22Rv1 (cell line): ENCODE results near the gene LRP8.

Source experiments
- H3K27ac ChIP-seq: fragments of 450-650 bp; 2 replicates; pipeline ENCODE4 v1.5.1; 2017
- ZFX ChIP-seq: fragments of 450-650 bp; IDR thresholded peaks from 2 replicates; pipeline ENCODE4 v1.6.1; 2017; ENCODE audit warnings: antibody characterized with exemption, borderline replicate concordance
- TF ChIP-seq, protein P1 (sequence below): fragments of 450-650 bp; IDR thresholded peaks from 2 replicates; pipeline ENCODE4 v1.5.1; 2017; ENCODE audit warnings: mild to moderate bottlenecking

The LRP8 gene

DNA sequence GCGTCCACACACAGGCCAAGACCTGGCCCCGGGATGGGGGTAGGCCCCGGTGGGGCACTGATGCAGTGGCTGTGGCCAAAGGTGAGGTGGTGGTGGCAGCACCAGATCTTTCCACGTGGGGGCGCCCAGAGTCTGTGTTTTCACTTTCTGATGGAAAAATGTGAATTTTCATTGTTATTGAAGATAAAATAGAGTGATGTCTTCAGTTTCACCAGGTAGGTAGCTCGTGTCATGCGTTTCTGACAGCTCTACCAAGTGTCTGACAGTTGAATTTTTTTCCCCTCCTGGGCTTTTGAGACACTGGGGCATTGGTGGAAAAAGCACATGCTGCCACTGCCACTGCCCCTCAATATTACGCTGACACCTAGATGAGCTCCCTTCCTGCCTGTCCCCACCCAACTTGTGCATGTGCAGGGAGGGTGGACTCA is 49.6 kb downstream of the LRP8 start:
- H3K27ac ChIP-seq: no peak overlapping the region
- TF ChIP-seq, protein P1, sequence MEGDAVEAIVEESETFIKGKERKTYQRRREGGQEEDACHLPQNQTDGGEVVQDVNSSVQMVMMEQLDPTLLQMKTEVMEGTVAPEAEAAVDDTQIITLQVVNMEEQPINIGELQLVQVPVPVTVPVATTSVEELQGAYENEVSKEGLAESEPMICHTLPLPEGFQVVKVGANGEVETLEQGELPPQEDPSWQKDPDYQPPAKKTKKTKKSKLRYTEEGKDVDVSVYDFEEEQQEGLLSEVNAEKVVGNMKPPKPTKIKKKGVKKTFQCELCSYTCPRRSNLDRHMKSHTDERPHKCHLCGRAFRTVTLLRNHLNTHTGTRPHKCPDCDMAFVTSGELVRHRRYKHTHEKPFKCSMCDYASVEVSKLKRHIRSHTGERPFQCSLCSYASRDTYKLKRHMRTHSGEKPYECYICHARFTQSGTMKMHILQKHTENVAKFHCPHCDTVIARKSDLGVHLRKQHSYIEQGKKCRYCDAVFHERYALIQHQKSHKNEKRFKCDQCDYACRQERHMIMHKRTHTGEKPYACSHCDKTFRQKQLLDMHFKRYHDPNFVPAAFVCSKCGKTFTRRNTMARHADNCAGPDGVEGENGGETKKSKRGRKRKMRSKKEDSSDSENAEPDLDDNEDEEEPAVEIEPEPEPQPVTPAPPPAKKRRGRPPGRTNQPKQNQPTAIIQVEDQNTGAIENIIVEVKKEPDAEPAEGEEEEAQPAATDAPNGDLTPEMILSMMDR: peak; percentile 82
- no peak for TF ChIP-seq ZFX

DNA sequence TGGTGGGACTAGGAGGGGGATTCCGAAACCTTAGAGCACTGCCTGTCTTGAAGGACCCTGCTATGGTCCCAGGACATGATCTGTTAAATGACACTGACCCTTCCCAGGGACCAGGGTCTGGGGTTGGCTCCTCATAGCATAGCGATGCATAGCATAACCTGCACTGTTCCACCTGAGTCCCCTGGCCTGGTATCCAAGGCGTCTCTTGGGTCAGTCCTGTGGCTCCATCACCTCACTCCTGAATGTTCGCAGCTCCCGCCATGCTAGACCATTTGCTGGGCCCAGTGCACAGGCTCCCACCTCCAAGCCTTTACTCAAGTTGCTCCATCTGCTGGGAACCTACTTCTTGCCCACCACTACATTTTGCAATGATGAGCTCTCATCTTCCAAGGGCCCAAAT is 50.5 kb downstream of the LRP8 start:
- H3K27ac ChIP-seq: no peak overlapping the region

DNA sequence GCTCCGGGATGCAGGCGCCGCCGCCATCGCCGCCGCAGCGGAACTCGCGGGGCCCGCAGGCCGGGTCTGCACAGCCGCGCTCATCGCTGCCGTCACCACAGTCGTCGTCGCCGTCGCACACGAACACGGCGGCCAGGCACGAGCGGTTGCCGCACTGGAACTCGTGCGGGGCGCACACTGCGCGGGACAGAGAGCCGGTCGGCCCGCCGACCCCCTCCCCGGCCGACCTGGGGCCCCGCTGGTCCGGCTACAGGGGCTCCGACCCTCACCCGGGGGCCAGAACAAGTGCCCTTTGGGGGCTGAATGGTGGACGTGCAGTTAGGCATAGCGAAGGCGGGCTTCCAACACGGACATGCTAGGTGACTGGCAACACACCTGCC is 51.0 kb downstream of the LRP8 start:
- no peak overlapping the region for H3K27ac ChIP-seq
- no peak for TF ChIP-seq ZFX
- TF ChIP-seq, protein P1: no peak

More for the DNA sequence above, 50.5 kb downstream of the LRP8 start:
- TF ChIP-seq ZFX: no peak
- TF ChIP-seq, protein P1: no peak

DNA sequence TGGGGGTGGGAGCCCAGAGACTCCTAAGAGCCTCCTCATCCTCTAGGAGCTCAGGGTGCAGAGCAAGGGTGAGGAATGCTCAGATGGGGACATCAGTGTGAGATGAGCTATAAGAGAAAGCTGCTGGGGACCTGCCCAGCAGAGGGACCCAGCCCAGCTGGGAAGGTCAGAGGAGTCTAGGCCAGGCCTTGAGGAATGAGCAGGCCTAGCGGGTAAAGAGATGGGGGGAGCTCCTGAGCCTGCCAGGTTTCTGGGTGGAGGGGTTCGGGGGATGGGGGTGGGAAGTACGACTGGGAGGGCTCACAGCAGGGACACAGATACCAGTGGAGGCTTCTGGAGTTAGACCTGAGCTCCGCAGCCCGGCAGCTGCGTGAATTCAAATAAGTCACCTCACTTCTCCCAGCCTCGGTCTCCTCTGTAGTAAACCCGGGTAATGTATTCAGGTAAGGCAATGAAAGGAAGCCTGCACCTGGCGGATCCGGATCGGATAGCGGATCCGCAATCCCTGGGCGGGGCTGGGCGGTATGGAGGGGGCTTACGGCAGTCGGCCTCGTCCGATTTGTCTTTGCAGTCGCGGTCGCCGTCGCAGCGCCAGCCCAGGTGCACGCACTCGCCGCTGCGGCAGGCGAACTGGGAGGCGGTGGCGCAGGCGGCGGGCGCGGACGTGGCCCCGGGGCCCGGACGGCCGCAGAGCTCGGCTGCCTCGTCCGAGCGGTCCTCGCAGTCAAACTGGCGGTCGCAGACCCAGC is 51.5 kb downstream of the LRP8 start:
- no peak overlapping the region for H3K27ac ChIP-seq
- TF ChIP-seq, protein P1: no peak
- TF ChIP-seq ZFX: no peak

DNA sequence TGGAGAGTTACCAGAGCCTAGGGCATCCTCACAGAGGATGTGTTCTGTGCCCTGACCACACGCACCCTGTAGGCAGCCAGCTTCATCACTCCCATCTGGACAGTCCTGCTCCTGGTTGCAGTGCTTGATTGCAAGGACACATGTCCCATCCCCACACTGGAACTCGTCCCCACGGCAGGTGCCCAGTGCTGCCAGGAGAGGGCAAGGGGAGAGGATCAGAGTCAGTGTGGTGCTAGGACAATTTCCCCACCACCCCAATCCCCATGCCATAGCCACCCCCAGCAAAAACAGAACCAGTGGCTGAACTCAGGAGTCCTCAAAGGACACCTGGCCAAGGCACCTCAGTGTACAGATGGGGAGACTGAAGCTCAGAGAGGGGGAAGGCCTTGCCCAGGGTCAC is 52.3 kb downstream of the LRP8 start:
- no peak overlapping the region for H3K27ac ChIP-seq
- TF ChIP-seq, protein P1: no peak
- no peak for TF ChIP-seq ZFX

DNA sequence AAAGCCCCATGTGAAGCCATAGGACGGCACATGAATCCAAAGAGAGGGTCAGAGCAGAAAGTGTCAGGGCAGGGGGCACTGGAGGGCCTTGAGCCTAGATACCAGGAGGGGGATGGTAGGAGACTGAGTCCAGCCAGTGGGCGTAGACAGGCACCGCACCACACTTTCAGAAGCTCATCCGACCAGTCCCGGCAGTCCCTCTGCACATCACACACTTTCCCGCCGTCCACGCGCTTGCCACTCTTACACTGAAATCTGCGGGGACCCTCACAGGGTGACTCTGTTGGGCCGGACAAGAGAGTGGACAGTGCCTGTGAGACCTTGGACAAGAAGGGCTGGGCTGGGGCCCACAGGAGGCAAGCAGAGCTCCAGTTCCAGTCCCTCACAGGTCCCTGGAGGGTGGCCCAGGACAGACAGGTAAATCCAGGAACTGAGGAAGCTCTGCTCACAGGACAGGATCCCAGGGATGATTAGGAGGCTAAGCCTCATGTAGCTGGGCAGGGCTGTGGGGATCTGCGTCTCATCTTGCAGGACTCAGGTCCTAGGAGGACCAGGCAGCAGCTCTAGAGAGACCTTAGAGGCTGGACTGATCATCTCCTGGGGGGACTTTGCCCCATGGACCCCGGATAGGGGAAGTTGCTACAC is 53.2 kb downstream of the LRP8 start:
- TF ChIP-seq ZFX: no peak
- TF ChIP-seq, protein P1: no peak
- H3K27ac ChIP-seq: no peak overlapping the region

DNA sequence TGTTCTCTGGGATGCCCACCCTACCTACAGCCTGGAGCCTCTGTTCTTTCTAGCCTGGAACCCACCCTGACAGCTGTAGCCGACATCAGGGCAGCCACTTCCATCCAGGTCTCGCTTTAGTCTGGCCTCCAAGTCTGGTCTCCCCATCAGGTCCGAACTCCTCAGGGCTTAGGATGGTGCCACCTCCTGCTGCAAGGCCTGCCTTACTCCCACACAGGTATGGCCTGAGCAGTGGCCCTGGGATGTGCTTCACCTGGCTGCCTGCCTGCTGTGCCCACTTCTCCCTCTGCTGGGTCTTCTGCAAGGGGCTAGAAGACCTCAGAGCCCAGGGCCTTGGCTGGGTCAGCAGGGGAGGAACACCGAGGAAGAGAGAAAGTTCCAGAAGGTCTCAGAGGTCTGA is 53.8 kb downstream of the LRP8 start:
- TF ChIP-seq ZFX: no peak
- TF ChIP-seq, protein P1: no peak
- H3K27ac ChIP-seq: no peak overlapping the region
